ENCODE measurements around the gene LATS2.

GRCh38 chr13:20927596-20928257 lies 133.7 kb downstream of the LATS2 start:
- TF ChIP-seq CTCF (IDR thresholded peaks at IDR 0.05; ENCODE audit: insufficient read depth, low read length): no peak
- TF ChIP-seq, protein P1, sequence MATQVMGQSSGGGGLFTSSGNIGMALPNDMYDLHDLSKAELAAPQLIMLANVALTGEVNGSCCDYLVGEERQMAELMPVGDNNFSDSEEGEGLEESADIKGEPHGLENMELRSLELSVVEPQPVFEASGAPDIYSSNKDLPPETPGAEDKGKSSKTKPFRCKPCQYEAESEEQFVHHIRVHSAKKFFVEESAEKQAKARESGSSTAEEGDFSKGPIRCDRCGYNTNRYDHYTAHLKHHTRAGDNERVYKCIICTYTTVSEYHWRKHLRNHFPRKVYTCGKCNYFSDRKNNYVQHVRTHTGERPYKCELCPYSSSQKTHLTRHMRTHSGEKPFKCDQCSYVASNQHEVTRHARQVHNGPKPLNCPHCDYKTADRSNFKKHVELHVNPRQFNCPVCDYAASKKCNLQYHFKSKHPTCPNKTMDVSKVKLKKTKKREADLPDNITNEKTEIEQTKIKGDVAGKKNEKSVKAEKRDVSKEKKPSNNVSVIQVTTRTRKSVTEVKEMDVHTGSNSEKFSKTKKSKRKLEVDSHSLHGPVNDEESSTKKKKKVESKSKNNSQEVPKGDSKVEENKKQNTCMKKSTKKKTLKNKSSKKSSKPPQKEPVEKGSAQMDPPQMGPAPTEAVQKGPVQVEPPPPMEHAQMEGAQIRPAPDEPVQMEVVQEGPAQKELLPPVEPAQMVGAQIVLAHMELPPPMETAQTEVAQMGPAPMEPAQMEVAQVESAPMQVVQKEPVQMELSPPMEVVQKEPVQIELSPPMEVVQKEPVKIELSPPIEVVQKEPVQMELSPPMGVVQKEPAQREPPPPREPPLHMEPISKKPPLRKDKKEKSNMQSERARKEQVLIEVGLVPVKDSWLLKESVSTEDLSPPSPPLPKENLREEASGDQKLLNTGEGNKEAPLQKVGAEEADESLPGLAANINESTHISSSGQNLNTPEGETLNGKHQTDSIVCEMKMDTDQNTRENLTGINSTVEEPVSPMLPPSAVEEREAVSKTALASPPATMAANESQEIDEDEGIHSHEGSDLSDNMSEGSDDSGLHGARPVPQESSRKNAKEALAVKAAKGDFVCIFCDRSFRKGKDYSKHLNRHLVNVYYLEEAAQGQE (IDR thresholded peaks at IDR 0.05; ENCODE audit: insufficient replicate concordance, low read depth): no peak
